D341Med (cell line): ENCODE data around the gene DMRTA2.

Experiments used
- DNase-seq: peaks from one replicate; pipeline ENCODE4 v3.0.0; 2012; ENCODE audit warnings: low spot score

The DMRTA2 gene

GRCh38 chr1:50424045-50424883 is 1.0 kb upstream of the DMRTA2 start:
- no peak for DNase-seq

- no peak for DNase-seq
Observed at GRCh38 chr1:50423670-50424000, 392 bp upstream of the DMRTA2 start.

GRCh38 chr1:50422675-50422945 is 633 bp downstream of the DMRTA2 start:
- DNase-seq, result no peak

GRCh38 chr1:50421768-50422674 is 1.2 kb downstream of the DMRTA2 start:
- no peak for DNase-seq

GRCh38 chr1:50421366-50421748 is 1.9 kb downstream of the DMRTA2 start:
- DNase-seq, result no peak

- DNase-seq, result peak; percentile 72
Observed at GRCh38 chr1:50420689-50421365, 2.4 kb downstream of the DMRTA2 start.

- DNase-seq, result no peak
Observed at GRCh38 chr1:50419907-50420677, 3.2 kb downstream of the DMRTA2 start.

- no peak for DNase-seq
Observed at GRCh38 chr1:50419192-50419906, 3.9 kb downstream of the DMRTA2 start.

- no peak for DNase-seq
Observed at GRCh38 chr1:50418600-50419109, 4.6 kb downstream of the DMRTA2 start.

GRCh38 chr1:50417946-50418599 is 5.2 kb downstream of the DMRTA2 start:
- no peak for DNase-seq

GRCh38 chr1:50417507-50417906 is 5.7 kb downstream of the DMRTA2 start:
- no peak for DNase-seq

GRCh38 chr1:50416553-50417453 is 6.4 kb downstream of the DMRTA2 start:
- no peak for DNase-seq

- DNase-seq, result no peak
Observed at GRCh38 chr1:50416150-50416527, 7.1 kb downstream of the DMRTA2 start.

GRCh38 chr1:50415235-50416149 is 7.8 kb downstream of the DMRTA2 start:
- no peak for DNase-seq

GRCh38 chr1:50414853-50415234 is 8.4 kb downstream of the DMRTA2 start:
- no peak for DNase-seq

GRCh38 chr1:50412813-50413476 is 10.3 kb downstream of the DMRTA2 start:
- DNase-seq, result no peak

- no peak for DNase-seq
Observed at GRCh38 chr1:50405814-50406213, 17.4 kb downstream of the DMRTA2 start.

- DNase-seq, result no peak
Observed at GRCh38 chr1:50393522-50394120, 29.6 kb downstream of the DMRTA2 start.
